Transverse colon (tissue), 4 donors: Measurements from ENCODE around the gene HIVEP1. TPM values are rescaled to one million over a fixed set of nuclear protein-coding genes. Genes with fewer than 3 reads are reported as not detected.

Experiments used
- DNase-seq: peaks from one replicate; pipeline ENCODE4 v3.0.0-alpha.2; 2019
- H3K27ac ChIP-seq, 4 donors: fragments of 200-600 bp; sonication (generic); 2 replicates each; pipeline ENCODE4 v1.5.1; 2016 to 2018; ENCODE audit warnings: inconsistent platforms in 4 of 4
- H3K27me3 ChIP-seq: fragments of 200-600 bp; sonication (generic); 2 replicates; pipeline ENCODE4 v1.5.1; 2017; ENCODE audit warnings: inconsistent platforms
- H3K36me3 ChIP-seq, 4 donors: fragments of 200-600 bp; sonication (generic); 2 replicates each; pipeline ENCODE4 v1.5.1; 2017 to 2019; ENCODE audit warnings: inconsistent platforms in 4 of 4
- H3K4me1 ChIP-seq, 4 donors: fragments of 200-600 bp; sonication (generic); 2 replicates each; pipeline ENCODE4 v1.5.1; 2017 to 2020; ENCODE audit warnings: inconsistent platforms in 4 of 4
- H3K4me3 ChIP-seq, 4 donors: fragments of 200-600 bp; sonication (generic); 1 replicate in 1 of 4; 2 replicates in 3 of 4; pipeline versions ENCODE4 v1.5.1 to v1.6.1; 2017 to 2019; ENCODE audit warnings: inconsistent platforms in 4 of 4
- H3K9me3 ChIP-seq, 2 donors: fragments of 200-600 bp; sonication (generic); 2 replicates each; pipeline ENCODE4 v1.5.1; 2017 to 2019; ENCODE audit warnings: inconsistent platforms in 2 of 2
- CTCF ChIP-seq, 5 experiments: fragments of 200-600 bp in 3 of 5; fragments of 450-650 bp in 2 of 5; sonication (generic) in 3 of 5; IDR thresholded peaks; 1 replicate in 2 of 5; 2 replicates in 3 of 5; pipeline ENCODE4 v1.5.1; 2016 to 2017; ENCODE audit warnings: antibody characterized with exemption in 5 of 5, inconsistent platforms in 3 of 5, mild to moderate bottlenecking in 2 of 5, moderate library complexity in 1 of 5
- EP300 ChIP-seq: sonication (generic); formaldehyde crosslinking; IDR thresholded peaks from one replicate; pipeline ENCODE4 v1.6.1; 2017; ENCODE audit warnings: antibody characterized with exemption, low read depth
- POLR2A ChIP-seq: fragments of 450-650 bp; IDR thresholded peaks from one replicate; pipeline ENCODE4 v1.6.1; 2016; ENCODE audit warnings: antibody characterized with exemption, mild to moderate bottlenecking, moderate library complexity
- POLR2AphosphoS5 ChIP-seq, 3 donors: sonication (generic); formaldehyde crosslinking; IDR thresholded peaks; one replicate each; pipeline ENCODE4 v1.6.1; 2016; ENCODE audit warnings: antibody characterized with exemption in 3 of 3
- WGBS, 2 donors: methylation state at CpG; one replicate each; pipeline ENCODE4 v1.1.5; 2018; ENCODE audit warnings: low coverage in 1 of 2; 5-methylcytosine and 5-hydroxymethylcytosine counted together
- in situ Hi-C, 4 donors: fragments of 200-750 bp; cut with MboI; loops; one replicate each; pipeline versions ENCODE4 v1.15.0 to v1.15.1; 2017; ENCODE audit warnings: low sequenced_read_pairs in 3 of 4, low pct_ligation_motif_present in 1 of 4, low pct_unique_long_range_greater_than_20kb in 1 of 4
- intact Hi-C: fragments of 100-400 bp; cut with DNase I; formaldehyde crosslinking; loops from one replicate; pipeline ENCODE4 v1.15.1; 2023; ENCODE audit warnings: low total_unique reads
- total RNA-seq, 4 donors: library from RNA; depleted of rRNA; stranded (reverse); fragments of >200 nt; gene quantifications; one replicate each; pipeline ENCODE4 v1.1.0, GENCODE V29; 2016

HIVEP1 gene
- total RNA-seq, 4 donors from 2014 or later: 18.9 to 90.9 (median 30.5) TPM

- intact Hi-C loops: no loop called here
- Histone ChIP-seq H3K27ac (no peak overlapping the region), H3K36me3 (no peaks in the 10 kb centered on the region), H3K4me3 (no peak overlapping the region), H3K9me3 (no peaks in the 10 kb centered on the region), H3K4me1 (peaks cover 0 to 4% (median 0%) of the 10 kb centered on the region in 4 donors), H3K27me3 (no peaks in the 10 kb centered on the region)
- 80 to 100% methylated on average over 2 to 9 of the region's 9 CpGs for WGBS, 2 donors
- TF ChIP-seq CTCF (IDR thresholded peaks at IDR 0.05) (no peak), EP300 (no peak), POLR2A (no peak), POLR2AphosphoS5 (IDR thresholded peaks at IDR 0.05) (no peak)
- no peak for DNase-seq
- in situ Hi-C loops: no loop called here
Observed at GRCh38 chr6:12077021-12077710, 65.1 kb downstream of the HIVEP1 start.

- H3K27ac ChIP-seq: no peak overlapping the region
- WGBS, 2 donors: 89 to 91% methylated on average over 5 of the region's 5 CpGs
- peaks cover 0 to 4% (median 0%) of the 10 kb centered on the region in 4 donors for H3K4me1 ChIP-seq
- in situ Hi-C loops (no loop called here), intact Hi-C loops (no loop called here)
- H3K9me3 ChIP-seq: no peaks in the 10 kb centered on the region
- H3K4me3 ChIP-seq: no peak overlapping the region
- DNase-seq: no peak
- H3K36me3 ChIP-seq: no peaks in the 10 kb centered on the region
- TF ChIP-seq POLR2A: no peak
- no peak for TF ChIP-seq POLR2AphosphoS5 (IDR thresholded peaks at IDR 0.05)
- TF ChIP-seq EP300: no peak
- no peak for TF ChIP-seq CTCF (IDR thresholded peaks at IDR 0.05)
- H3K27me3 ChIP-seq: no peaks in the 10 kb centered on the region
Observed at GRCh38 chr6:12078014-12078413, 65.9 kb downstream of the HIVEP1 start.

- in situ Hi-C loops: no loop called here
- no peaks in the 10 kb centered on the region for H3K36me3 ChIP-seq
- intact Hi-C loops: no loop called here
- no peak overlapping the region for H3K27ac ChIP-seq
- no peaks in the 10 kb centered on the region for H3K27me3 ChIP-seq
- no peak for DNase-seq
- no peak overlapping the region for H3K4me3 ChIP-seq
- H3K4me1 ChIP-seq: peaks cover 0 to 2% (median 0%) of the 10 kb centered on the region in 4 donors
- WGBS, 2 donors: 55 to 83% methylated on average over 2 of the region's 2 CpGs
- no peaks in the 10 kb centered on the region for H3K9me3 ChIP-seq
- TF ChIP-seq EP300 (no peak), POLR2AphosphoS5 (IDR thresholded peaks at IDR 0.05) (no peak), CTCF (IDR thresholded peaks at IDR 0.05) (no peak), POLR2A (no peak)
Observed at GRCh38 chr6:12081771-12082170, 69.7 kb downstream of the HIVEP1 start.

- Histone ChIP-seq H3K9me3 (no peaks in the 10 kb centered on the region), H3K27me3 (no peaks in the 10 kb centered on the region), H3K36me3 (no peaks in the 10 kb centered on the region), H3K27ac (no peak overlapping the region), H3K4me1 (peaks cover 0 to 4% (median 0%) of the 10 kb centered on the region in 4 donors), H3K4me3 (no peak overlapping the region)
- no peak for DNase-seq
- TF ChIP-seq CTCF (IDR thresholded peaks at IDR 0.05): no peak
- no peak for TF ChIP-seq POLR2AphosphoS5 (IDR thresholded peaks at IDR 0.05)
- TF ChIP-seq POLR2A: no peak
- no peak for TF ChIP-seq EP300
- in situ Hi-C loops: no loop called here
- intact Hi-C loops: no loop called here
- 93 to 96% methylated on average over 3 of the region's 3 CpGs for WGBS, 2 donors
Observed at GRCh38 chr6:12082368-12082767, 70.3 kb downstream of the HIVEP1 start.
